ENCODE data around the gene DUSP22.

Gene DUSP22

GRCh38 chr6:379410-380181 lies 87.3 kb downstream of the DUSP22 start:
- no peak for DNase-seq (ENCODE audit: low read depth in 2 of 2)

GRCh38 chr6:380234-381218 lies 88.2 kb downstream of the DUSP22 start:
- no peak for DNase-seq (ENCODE audit: low read depth in 2 of 2)

- DNase-seq (ENCODE audit: low read depth in 2 of 2): no peak
Observed at GRCh38 chr6:381742-382461, 89.6 kb downstream of the DUSP22 start.

- DNase-seq (ENCODE audit: low read depth in 2 of 2): no peak
Observed at GRCh38 chr6:382883-383810, 90.9 kb downstream of the DUSP22 start.

DNA sequence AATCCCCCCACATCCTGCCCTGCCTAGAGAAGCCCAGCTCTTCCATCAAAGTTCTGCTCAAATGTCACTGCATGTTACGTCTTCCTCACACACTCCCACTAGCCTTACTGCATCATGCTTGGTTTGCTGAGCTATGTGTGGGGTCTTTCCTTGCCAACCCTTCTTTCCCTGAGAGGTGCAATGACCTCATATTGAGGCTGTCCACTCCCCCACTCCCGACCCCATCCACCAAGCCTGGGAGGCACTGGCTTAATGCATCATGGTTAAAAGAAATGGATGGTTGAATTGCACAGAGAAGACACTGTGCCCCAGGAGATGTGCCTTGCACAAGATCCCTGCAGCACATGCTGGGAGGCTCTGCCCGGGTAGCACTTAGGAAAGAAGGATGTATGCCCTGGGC lies 91.6 kb downstream of the DUSP22 start:
- DNase-seq (ENCODE audit: low read depth in 2 of 2): no peak

- no peak for DNase-seq (ENCODE audit: low read depth in 2 of 2)
Observed at GRCh38 chr6:384898-385297, 92.6 kb downstream of the DUSP22 start.

- DNase-seq (ENCODE audit: low read depth in 2 of 2): no peak
Observed at GRCh38 chr6:385614-386013, 93.3 kb downstream of the DUSP22 start.

GRCh38 chr6:386688-387266 lies 94.5 kb downstream of the DUSP22 start:
- DNase-seq (ENCODE audit: low read depth in 2 of 2): no peak

DNA sequence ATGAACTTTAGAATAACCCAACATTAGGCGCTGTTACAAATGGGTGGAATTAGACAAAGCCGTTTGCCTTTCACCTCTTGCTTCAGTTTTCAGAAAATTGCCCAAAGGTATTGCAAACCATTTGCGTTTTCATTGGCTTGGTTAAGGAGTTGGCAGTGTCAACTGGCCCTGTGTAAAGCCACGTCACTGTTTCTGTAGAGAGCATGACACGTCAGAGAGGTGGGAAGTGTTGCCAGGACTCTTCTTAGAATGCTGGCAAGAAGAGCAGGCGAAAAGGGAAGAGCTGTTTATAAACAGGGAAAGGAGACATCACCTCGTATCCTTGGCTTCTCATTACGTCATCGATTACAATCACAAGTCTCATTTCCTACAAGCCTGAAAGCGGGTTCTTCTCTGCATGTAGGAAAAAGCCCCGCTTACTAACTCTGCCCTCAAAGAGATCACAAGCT lies 95.0 kb downstream of the DUSP22 start:
- DNase-seq (ENCODE audit: low read depth in 2 of 2): no peak

- DNase-seq (ENCODE audit: low read depth in 2 of 2): no peak
Observed at GRCh38 chr6:388202-388903, 96.1 kb downstream of the DUSP22 start.

GRCh38 chr6:389143-389542 lies 96.9 kb downstream of the DUSP22 start:
- DNase-seq (ENCODE audit: low read depth in 2 of 2): no peak

DNA sequence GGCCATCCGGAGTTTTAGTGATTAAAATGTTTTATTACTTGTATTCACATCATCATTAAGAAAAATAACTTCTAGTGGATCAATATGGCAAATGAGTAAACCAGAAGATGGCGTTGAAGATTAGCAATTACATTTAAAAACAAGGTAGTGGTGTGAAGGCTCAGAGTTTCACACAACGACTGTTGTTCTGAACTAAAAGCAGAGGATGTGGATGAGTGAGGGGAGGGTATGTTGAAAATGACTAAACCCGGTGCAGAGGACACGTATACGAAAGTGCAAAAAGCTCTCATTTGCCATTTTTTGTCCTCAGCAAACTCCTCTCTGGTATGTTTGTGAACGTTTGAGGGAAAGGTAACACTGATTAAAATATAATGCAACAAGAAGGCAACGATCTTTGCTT lies 97.3 kb downstream of the DUSP22 start:
- DNase-seq (ENCODE audit: low read depth in 2 of 2): no peak

- DNase-seq (ENCODE audit: low read depth in 2 of 2): no peak
Observed at GRCh38 chr6:390914-391558, 98.7 kb downstream of the DUSP22 start.

GRCh38 chr6:391559-392440 lies 99.5 kb downstream of the DUSP22 start, which contains the start of gene IRF4:
TSS of gene IRF4 (plus strand) at chr6:391752. CDS start at chr6:393153, 1,401 bp downstream.
- DNase-seq (ENCODE audit: low read depth in 2 of 2): peak; percentile 67 to 72

GRCh38 chr6:392441-393390 lies 100.4 kb downstream of the DUSP22 start:
- DNase-seq (ENCODE audit: low read depth in 2 of 2): no peak

GRCh38 chr6:393391-394221 lies 101.3 kb downstream of the DUSP22 start:
- no peak for DNase-seq (ENCODE audit: low read depth in 2 of 2)
